HG03280 (cell line): ENCODE measurements around the gene ALG1L2.
"Not testable (repeated sequence)": the region's sequence is repeated elsewhere in the genome, so short reads cannot be mapped to it uniquely, and the experiment has no call there.

Experiments used
- ATAC-seq: cut with Tn5 transposase; IDR thresholded peaks from one replicate; pipeline ENCODE4 v1.9.1; 2021; ENCODE audit warnings: mild to moderate bottlenecking, moderate library complexity; ENCODE audit not compliant: unreplicated experiment

ALG1L2 gene

DNA sequence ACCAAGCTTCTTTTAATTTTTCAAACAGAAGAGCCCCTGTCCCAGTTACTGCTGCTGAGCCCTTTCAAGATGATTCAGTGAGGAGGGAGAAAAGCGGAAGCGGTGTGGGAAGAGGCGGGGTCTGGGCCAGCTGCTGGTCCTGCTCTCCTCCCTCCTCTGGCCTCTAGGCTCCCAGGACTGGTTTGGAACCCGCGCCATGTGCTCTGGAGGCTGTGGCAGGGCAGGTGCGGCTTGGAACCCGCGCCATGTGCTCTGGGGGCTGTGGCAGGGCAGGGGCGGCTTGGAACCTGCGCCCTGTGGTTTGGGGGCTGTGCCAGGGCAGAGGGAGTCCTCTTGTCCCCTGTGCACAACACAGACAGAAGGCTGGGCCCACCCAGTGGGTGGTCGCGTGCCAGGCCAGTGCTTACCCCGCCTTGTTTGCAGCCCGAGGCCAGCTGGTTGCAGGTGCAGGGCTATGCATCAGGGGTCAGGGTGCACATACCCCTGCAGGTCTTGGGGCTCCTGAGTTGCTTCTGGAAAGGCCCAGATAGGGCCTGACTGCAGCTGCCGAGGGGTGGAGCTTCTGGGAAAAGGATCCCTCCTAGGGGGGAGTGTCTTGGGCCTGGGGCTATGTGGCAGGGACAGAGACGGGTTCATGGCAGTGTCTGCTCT is 12.2 kb downstream of the ALG1L2 start:
- no peak for ATAC-seq

DNA sequence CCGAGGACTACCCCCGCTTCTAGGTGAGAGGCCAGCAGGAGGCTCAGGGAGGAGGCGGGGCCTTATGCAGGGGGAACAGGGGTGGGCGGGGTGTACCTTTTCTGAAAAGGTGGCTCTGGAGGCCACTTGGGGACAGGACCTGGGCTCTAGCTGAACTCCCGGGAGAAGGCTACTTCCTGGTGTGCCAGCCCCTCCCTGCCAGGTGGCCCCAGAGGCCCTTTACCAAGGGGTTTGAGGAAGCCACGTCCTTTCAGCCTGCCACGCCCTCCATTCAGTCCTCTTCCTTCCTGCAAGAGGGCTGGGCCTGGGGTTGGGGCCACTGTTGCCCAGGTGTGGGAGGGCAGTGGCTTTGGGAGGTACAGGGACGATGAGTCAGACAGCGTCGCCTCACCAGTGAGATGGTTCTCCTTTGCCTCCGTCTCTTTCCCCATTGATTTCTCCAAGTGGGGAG is 12.9 kb downstream of the ALG1L2 start:
- ATAC-seq = not testable (repeated sequence)

DNA sequence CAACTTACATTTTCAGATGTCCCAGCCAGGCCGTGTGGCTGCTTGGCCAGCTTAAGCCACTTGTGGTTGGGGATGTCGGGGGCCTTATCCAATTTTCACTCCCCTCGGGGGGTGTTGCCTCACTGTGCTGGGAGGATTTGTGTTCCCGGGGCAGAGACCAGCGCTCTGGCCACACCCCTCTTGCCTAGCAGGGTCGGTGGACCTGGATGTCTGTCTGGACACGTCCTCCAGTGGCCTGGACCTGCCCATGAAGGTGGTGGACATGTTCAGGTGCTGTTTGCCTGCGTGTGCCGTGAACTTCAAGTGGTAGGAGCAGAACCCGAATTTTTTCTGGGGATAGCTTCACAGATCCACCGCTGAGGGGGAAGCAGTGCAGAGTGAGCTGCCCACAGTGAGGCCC is 14.2 kb downstream of the ALG1L2 start:
- ATAC-seq = not testable (repeated sequence)

DNA sequence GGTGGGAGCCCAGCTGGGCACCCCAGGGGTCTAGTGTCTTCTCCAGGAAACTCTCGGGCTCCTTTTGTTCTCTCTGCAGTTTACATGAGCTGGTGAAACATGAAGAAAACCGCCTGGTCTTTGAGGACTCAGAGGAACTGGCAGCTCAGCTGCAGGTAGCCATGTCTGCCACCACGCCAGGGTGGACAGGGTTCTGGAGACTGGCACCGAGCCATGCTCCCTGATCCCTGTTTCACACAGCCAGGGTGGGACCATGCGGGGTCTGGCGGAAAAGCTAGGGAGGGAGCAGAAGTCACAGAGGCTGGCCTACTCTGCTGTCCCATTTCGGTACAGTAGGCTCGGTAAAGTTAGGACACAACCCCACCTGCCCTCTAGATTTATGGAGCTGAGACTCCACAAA is 15.5 kb downstream of the ALG1L2 start:
- ATAC-seq = not testable (repeated sequence)

DNA sequence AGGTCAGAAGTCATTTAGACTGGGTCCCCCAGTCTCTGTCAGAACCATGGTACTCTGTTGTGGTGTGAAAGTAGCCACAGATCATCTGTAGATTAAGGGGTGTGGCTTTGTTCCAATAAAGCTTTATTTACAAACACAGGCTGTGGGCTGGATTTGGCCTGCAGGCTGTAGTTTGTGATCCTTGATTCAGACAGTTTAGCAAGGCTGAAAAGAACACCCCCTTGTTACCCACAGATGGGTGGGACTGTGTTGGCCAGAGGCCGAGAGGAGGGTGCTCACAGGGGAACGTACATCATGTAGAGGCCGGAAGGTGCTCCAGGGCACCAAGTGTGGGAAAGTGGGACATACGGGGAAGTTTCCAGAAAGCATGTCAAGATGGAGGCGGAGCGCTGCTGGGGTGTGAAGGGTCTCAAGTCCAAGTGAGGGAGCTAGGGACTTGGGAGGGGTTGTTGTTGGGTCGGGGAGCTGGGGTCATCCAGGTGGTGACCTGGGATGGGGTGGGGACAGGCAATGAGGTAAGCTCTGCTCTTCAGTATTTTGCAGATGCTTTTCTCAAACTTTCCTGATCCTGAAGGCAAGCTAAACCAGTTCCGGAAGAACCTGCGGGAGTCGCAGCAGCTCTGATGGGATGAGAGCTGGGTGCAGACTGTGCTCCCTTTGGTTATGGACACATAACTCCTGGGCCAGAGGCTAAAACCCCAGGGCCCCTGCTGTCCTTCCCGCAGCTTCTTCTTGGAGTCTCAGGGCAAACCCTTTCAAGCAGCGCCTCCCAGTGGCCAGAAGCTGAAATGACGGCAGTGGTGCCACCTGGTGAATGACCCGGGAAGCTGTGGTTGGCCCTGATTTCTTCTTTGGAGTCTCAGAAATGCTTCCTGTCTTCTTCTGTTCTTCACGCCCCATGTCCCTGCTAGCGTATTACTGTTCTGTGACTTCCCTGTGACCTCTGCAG is 16.3 kb downstream of the ALG1L2 start:
- ATAC-seq = not testable (repeated sequence)

DNA sequence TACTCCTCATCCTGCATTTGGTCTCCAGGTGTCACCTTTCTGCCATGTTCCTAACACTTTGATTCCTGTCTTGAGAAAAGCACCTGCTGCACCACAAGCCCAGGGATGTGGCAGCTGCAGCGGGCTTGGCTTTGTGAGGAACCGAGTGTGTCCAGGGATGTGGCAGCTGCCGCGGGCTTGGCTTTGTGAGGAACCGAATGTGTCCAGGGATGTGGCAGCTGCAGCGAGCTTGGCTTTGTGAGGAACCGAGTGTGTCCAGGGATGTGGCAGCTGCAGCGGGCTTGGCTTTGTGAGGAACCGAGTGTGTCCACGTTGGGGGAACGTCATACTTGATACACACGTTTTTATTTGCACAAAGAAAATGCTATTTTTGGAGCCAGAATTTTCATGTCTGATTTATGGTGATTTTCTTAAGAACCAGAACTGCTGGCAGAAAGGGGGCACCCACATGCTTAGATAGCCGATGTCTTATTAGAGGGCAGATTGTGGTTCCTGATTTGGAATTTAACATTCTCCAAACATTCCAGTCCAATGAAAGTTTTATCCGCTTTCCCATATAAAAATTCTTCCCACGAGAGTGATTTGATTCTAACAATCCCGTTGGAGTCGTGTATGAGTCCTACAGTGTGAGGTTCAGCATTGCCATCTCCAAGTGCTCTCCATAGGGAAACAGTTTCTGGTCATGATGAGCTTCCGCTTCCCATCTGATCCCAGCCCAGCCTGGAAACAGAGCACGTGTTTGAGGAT is 17.2 kb downstream of the ALG1L2 start:
- ATAC-seq = not testable (repeated sequence)

DNA sequence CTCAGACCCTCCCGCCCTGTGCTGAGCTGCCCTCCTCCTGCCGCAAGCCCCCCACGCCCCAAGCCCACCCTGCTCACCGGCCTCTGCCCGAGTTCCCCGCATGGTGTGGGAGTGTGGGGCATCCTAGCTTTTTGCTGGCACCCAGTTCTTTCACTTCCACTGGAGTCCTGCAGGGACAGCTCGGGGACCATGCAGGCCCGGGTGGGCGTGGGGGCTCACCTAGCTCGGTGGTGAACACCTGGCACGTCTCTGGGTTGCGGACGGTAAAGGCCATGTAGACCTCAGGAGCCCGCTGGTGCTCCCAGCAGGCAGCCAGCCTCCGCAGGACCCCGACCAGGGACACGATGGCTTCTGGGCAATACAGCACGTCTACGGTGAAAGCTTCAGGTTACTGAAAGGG is 20.9 kb downstream of the ALG1L2 start:
- ATAC-seq = not testable (repeated sequence)

DNA sequence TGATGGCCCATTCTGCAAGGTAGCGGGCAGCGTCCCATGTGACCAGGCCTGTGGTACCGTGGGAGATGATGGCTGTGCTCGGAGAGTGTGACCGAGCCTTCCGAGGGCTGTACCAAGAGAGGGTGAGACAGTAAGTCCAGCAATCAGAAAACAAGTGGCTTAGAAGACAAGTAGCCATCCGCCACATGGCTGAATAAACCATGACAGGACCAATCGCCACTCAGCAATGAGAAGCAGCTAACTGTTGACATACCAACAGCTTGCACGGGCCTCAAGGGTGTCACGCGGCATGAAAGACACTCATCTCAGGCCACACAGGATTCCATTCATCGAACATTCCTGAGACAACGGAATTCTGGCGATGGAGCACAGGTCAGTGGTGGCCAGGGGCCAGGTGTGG is 22.6 kb downstream of the ALG1L2 start:
- ATAC-seq = not testable (repeated sequence)

DNA sequence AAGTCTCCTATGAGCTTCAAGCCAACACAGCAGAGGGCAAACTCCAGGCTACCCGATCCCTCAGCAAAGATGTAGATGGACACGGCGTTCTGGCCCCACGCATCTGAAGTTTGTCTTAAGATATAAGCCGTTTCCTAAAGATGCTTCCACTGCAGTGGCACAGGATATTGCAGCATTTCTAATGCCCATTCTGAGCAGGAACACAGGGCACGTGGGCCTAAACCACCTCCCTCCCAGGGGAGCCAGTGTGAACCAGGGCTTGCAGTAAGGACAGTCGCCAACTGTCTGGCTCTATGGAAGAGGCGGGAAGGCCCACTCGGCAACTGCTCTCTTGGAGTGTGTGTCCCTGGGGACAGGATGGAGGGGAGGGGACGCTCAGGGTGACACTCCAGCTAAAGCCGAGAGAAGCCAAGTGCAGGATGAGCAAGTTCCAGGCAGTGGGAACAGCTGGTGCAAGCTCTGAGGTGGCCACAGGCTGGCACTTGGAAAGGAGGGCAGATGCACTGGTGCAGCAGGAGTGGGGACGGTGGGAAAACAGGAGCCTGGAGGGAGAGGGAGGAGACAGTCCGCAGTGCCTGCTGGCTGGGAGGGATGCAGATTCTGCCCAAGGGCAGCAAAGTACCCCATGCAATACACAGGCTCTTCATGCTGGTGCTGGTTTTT is 25.8 kb downstream of the ALG1L2 start:
- ATAC-seq = not testable (repeated sequence)

DNA sequence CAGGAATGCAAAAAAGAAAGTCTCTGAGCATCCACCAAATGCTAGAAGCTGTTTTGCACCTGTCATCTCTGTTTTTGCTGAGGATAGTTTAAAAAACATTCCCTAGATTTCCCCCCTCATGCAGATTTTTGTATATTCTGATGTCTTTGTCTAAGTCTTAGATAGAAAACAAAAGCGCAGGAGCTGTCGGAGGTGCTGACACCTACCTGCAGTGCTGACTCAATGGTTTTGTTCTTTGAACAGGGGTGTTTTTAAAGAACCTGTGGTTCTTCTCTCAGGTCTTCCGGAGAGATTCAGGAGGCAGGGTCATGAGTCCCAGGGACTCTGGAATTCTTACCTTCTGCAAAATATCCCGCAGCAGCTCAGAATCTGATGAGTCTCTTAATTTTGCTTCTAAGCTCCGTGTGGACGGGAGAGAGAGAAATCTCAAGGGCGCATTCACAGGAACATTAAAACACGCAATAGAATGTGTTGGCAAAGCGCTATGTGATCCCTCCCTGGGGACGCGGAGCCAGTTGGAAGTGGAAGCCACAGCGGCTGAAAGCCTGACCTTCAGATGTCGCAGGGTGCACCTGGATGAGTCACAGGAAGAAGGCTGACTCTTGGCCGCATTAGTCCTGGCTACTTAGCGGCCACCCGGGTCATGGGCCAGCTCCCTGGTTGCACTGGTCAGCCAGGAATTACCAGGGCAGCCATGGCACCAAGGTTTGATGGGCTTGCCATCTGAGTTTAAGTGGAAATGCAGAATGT is 27.4 kb downstream of the ALG1L2 start:
- ATAC-seq = not testable (repeated sequence)

DNA sequence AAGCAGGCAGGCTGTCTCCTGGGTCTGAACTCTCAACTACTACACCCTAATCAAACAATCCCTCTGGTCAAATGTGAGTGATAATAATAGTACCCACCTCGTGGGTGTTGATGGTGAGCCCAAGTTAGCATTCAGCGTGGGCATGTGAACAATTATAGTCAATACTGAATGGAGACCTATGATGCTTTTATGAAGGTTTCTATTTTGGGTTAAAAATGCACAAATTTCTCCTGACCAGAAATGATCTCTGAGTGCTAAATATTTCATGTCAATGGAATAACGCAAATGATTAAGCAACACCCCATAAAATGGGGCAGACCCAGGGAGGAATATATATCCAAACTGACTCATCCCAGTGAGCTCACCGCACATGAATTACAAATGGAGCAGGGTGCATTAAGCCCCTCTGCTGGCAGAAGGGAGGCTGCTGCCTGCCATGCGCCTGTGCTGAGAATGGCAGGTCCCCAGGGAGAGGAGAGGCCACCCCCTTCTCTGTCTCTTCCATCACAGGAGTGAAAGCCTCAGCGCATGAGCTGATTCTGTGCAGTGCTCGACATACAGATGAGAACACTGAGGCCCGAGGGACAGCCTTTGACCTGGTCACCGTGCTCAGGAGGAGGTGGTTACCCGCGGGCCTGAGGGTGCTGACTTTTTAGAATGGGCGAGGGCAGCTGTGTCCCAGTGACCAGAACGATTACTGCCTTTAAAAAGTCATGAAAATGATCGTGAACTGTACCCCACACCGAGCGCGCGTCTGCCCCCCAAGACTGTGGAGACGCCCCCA is 28.9 kb downstream of the ALG1L2 start:
- not testable (repeated sequence) for ATAC-seq

DNA sequence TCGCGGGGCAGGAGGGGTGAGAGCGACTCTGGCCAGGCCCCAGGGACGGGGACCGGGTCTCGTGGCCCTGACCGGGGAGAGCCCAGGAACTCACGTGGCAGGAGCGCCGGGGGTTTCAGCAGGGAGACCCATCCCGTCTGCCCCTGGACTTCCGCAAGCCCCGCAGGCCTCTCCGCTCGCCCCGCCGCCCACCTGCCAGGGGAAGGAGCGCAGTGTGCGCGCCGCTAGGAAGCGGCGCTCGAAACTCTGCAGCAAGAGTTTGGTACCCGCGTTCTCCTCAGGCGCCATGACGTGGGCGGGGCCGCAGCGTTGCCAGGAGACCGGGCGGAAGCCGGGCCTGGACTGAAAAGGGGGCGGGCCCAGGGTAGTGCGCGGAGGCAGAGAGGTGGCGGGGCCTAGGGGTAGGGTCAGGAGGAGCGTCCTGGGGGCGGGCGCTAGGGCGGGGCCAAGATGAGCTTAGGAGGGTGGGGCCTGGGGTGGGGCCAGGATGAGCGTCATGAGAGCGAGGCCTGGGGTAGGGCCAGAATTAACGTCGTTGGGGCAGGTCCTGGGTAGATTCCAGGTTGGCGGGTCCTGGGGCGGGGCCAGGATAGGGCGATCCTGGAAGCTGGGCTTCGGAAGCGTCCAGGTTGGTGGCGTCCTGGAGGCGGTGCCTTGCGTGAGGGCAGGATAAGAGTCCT is 29.7 kb downstream of the ALG1L2 start:
- peak; percentile 100 for ATAC-seq

DNA sequence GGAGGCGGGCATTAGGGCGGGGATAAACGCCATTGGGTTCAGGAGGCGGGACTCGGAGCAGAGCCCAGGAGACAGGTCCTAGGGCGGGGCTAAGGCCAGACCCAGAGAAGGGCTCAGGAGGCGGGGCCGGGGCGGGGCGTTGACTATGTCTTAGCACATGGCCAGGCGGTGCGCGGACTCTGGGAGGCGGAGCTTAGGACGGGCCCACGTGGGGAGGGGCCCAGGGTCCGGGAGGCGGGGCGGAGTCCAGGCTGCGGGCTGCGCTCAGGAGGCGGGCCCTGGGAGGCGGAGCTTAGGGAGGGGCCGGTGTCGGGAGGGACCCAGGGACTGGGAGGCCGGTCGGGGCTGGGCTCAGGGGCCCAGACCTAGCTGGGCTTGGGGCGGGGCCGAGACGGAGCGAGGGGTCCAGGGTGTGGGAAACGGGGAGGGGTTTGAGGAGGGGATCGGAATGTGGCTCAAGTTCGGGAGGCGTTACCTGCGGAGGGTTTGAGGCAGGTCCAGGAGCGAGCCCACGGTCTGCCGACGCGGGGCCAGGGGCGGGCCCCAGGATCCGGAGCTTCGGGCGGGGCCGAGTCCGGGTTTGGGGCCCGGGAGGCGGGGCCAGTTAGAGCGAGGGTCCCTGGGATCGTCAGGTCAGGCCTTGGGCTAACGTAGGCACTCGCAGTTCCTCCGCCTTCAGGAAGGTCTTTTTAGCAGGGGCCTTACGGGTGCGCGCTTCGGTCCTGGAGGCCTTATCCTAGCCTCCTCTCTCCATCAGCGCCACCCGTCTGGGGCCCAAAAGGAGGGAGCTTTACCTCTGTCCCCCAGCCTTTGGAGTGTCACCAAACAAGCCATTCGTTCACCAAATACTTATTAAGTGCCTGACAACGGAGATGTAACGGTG is 30.5 kb downstream of the ALG1L2 start:
- peak; percentile 33 for ATAC-seq

DNA sequence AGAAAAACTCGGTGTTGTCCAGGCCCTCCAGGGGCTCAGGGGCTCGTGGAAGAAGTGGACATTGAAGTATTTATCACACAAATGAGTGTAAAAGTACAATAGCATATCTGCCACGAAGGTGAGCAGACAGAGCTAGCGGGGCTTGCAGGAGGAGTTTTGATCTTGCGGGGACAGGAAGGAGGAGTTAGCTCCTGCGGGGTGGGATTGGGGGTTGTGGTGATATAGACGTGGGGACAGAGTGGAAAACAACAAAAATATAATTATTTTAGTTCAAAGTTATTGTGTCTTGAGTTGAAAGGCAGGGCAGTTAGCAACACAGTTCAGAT is 31.1 kb downstream of the ALG1L2 start:
- ATAC-seq = not testable (repeated sequence)

DNA sequence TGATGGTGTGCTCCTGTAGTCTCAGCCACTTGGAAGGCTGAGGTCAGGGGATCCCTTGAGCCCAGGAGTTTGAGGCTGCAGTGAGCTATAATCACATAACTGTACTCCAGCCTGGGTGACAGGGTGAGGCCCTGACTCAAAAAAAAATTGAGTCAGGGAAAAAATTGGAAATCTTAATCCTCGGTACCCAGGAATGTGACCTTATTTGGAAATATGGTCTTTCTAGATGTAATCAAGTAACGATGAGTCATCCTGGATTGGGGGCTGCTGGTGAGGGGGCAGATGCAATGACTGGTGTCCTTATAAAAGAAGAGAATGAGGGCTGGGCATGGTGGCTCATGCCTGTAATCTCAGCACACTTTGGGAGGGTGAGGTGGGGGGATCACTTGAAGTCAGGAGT is 33.8 kb downstream of the ALG1L2 start:
- ATAC-seq = not testable (repeated sequence)

DNA sequence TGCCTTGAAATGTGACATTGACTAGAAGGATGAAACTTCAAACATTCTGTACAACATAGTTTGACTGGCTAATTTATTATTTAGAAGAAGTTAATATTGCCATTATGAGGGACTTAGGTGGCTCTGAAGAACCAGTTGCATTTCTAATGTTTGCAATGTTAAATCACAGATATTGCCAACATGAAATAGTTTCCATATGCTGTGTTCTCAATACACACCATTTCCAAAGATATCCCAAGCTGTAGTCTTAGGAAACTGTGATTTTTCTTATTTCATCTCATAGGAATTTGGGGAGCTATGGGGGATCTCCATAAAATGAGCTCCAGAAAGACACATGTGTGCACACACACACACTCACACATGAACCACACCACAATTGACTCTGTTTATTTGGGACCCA is 36.3 kb downstream of the ALG1L2 start:
- no peak for ATAC-seq

DNA sequence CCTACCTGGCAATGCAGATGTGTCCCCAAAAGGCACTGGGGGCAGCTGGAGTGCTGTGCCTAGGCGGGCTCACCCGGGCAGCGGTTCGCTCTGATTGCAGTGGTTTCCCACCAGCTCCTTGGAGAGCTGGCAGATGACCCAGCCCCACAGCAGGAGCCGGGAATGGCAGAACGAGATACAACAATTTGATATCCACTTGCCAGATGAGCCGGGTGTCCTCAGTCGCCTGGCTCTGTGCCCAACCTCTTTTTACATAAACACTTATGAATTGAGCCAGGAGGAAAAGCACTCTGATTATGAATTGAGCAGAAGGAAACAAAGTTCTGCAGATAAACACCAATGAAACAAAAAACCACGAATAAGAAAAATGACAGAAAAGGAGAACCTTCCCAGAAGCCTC is 38.2 kb downstream of the ALG1L2 start:
- not testable (repeated sequence) for ATAC-seq

DNA sequence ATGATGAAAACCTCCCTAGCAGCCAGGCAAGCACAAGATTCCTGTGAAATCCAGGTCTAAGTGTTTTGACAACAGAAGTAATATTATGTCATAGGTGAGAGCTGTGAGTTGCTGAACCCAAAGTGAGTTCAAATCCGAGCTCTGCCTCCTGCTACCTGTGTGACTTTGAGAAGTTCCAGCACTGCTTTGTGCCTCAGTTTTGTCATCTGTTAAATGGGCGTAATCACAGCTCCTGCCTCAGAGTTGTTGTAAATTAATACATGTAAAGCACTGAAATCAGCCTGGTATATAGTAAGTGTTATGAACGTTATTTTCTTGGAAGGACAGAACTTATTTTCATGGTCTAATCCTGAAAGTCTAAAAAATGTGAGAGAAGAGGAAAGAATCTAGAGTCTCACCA is 38.7 kb downstream of the ALG1L2 start:
- not testable (repeated sequence) for ATAC-seq
